GOT3 (cell line): Measurements from ENCODE around the gene N4BP2L2.

ENCODE experiments used
- DNase-seq: peaks from one replicate; lab custom pipeline; 2025; ENCODE audit warnings: mixed read lengths; lab: John Stamatoyannopoulos, UW

Gene N4BP2L2

DNA sequence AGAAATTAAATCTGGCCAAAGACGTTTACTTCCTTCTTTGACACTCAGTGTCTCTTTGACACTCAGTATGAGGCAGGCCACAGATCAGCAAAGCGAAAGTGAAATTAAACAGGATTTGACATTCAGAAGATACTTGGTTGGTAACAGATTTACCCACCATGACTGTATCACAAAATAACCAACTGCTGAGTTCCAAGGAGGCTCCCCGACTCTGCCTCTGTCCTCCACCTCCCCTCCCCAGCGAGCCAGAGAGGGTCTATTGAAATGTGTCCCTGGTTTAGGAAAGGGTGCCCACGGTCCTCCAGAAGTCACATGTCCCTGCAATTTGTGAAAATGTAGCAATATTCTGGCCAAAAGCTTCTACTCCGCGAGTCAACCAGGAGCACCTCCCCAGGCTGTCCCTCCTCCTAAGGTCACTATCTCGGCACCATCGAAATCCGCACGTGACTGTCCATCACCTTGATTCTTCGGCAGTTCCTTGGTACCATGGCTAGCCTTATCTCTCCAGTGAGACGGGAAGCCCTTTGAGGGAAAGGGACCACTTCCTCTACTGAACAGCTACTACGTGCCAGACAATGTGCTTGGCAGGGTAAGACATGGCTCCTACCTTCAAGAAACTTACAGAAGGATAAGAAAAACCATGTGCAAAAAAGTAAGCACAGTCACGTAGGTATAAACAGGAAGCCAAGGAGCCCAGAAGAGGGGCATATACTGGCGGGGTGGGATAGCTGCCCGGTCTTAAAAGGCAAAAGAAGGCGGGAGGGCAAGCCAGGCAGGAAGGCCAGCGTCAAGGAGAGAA is 112.2 kb downstream of the N4BP2L2 start:
- no peak for DNase-seq

DNA sequence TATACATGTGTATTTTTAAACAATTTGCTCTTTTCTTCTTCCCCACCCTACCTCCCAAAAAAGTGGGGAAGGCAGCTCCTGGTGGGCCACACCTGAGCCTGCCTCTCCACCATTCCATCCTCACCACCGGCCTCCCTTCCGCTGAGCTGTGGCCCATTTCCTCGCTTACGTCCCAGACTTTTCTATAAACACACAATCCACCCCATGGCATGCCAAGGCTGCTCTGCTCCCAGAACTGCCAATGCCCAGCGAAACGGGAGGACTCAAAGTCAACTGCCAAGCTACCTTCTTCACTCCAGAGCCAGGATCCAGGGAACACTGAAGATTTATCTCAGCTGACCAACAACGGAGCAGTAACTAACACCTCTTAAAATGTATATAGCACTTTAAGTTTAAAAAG is 113.4 kb downstream of the N4BP2L2 start:
- no peak for DNase-seq

DNA sequence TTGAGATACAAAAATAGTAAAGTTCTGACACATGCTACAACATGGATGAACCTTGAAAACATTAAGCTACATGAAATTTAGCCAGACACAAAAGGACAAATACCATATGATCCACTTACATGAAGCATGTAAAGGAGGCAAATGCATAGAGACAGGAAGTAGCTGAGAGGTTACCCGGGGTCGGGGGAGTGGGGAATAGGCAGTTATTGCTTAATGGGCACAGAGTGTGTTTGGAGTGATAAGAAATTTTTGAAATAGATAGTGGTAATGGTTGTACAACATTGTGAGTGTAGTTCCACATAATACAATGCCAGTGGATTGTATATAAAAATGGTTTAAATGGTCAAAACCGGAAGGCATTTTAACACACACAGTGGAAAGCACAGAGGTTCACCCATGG is 115.0 kb downstream of the N4BP2L2 start:
- DNase-seq = no peak

DNA sequence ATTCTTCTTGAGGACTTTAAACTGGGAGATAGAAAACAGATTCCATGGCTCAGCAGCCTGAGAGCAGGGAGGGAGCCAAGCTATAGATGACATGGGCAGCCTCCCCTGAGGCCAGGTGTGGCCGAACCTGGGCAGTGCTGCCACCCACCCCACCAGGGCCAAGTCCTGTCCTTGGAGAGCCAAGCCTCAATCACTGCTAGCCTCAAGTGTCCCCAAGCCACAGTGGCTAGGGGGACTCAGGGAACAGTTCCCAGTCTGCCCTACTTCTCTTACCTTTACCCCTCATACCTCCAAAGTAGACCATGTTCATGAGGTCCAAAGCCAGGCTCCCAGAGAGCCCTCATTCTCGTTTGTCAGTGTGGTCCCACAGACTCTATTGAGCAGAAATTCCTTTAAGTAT is 118.7 kb downstream of the N4BP2L2 start:
- DNase-seq = no peak

DNA sequence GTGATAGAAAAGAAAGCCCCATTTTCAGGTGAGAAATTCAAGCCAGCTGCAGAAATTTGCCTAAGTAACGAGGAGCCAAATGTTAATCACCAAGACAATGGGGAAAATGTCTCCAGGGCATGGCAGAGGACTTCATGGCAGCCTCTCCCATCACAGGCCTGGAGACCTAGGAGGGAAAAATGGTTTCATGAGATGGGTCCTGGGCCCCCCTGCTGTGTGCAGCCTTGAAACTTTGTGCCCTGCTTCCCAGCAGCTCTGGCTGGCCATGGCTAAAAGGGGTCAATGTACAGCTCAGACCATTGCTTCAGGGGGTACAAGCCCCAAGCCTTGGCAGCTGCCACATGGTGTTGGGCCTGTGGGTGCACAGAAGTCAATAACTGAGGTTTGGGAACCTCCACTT is 120.6 kb downstream of the N4BP2L2 start:
- no peak for DNase-seq

DNA sequence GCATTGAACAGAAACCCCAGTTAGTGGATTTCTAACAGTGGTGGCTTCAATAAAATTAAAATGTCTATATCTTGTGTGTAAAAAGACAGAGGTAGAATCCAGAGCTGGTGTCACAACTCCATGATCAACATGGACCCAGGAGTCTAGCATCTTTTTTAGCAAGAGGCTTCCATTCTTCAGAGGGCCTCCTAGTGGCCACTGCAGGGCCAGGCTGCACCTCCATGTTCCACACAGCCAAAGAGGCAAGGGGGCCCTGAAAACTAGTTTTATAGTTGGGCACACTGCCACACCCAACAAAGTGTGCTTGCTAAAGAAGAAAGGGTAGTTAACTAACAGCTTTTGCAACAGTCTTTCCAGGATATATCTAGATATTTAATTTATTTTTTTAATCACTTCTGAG is 123.6 kb downstream of the N4BP2L2 start:
- no peak for DNase-seq

DNA sequence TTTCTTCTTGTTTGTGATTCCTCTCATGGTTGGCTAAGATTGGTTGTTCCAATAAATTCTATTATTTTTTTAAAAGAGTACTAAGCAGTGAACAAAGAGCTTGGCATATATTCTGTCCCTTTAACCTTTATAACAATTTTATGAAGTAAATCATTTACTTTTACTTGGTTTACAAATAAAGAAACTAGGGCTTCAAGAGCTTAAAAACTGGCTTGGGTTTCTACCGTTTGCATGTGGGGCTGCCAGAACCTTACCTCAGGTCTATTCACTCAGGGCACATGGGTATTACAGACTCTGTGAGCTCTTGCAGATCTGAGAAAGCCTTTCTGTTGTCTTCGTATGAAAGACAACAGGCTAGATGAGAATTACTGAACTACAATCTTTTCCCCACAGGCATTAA is 124.0 kb downstream of the N4BP2L2 start:
- DNase-seq = no peak

DNA sequence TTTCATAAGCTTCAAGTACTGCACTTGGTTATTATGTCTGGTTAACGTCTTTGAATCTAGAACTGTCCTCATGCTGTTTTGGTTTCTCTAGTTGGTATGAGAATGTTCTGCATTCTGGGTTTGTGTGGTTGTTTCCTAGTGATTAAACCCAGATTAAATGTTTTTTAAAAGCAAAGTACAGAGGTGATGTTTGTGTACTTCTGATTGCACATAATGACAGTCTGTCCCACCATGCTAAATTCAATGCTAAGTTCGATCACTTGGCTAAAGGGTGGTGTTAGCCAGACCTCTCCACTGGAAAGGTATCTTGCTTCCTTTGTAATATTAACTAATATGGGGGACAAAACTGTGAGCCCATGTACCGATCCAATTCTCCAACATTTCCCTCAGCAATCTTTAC is 125.3 kb downstream of the N4BP2L2 start:
- no peak for DNase-seq

DNA sequence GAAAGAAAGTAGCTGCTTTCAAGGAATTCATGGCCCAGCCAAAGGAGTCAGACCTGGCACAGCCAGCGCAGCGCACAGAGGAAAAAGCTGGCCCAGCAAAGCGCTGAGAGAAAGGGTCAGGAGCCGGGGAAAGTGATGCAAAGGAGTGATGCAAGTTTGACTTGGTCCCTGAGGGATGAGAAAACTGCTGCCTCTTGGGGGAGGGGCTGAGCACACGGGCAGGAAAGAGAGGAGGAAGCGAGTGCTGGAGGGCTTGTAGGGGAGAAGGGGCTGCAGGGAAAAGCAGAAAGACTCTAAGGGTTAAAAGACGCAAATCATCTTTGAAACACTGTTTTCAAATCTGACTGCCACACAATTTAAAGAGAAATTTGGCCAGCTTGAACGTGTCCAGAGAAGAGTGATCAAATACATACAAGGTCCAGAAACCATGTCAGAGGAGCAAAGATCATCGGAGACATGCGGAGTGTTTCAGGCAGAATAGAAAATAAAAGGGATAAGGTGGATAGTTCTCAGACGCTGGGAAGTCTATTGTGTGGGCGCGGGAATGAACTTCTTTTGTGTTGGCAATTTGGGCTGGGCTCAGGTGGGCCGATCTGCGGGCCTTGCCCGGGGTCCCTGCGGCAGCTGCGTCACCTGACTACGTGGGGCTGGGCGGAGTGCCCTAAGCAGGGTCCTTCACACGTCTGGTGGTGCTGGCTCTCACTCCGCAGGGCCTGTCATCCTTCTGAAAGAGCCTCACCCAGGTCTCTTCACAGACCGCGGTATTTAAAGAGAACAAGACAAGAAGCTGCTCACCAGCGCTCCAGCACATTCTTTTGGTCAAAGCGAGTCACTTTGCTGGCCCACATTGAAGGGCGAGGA is 128.8 kb downstream of the N4BP2L2 start:
- no peak for DNase-seq

DNA sequence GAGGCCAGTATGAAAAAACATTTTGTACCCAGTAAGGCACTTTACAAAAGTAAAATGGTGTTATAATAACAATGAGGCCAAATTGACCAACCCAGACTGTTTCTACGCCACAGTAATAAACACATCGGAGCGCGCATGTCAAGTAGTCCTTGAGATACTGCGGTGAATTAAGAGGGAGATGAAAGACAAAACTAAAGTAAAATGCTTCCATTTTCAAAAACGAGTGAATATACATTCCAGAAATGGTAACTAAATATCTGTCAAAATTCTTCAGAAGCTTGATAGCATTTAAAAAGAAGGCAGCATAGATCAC is 129.6 kb downstream of the N4BP2L2 start:
- DNase-seq = no peak

DNA sequence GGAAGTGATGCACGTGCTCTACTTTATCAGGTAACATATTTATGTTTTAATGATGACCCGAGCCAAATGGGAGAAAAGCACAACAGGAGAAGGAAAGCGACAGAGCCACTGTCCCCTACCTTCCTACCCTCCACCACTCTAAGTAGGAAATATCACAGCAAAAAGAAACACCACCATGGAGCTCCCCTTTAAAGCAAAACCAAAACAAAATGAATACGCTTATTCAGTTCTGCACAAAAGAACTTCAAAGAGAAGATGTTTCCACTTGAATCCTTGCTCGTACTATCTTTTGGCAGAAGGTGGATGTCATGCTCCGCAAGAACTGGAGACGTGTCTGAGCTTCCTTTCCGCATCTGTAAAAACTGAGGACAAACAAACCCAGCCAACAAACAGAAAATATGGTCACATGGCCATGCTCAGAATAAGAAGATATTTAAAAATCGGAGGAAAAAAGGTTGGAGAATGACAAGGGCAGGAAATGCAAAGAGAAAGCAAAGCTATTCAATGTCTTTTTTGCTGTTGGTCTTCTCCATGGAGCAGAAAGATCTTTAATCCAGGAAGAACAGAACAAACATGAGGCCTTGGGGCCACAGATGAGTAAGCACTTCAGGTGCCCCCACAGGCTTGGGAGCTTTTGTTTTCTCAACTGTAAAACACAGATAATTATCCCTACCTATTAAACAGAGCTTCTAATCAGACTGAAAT is 130.1 kb downstream of the N4BP2L2 start:
- DNase-seq = no peak

DNA sequence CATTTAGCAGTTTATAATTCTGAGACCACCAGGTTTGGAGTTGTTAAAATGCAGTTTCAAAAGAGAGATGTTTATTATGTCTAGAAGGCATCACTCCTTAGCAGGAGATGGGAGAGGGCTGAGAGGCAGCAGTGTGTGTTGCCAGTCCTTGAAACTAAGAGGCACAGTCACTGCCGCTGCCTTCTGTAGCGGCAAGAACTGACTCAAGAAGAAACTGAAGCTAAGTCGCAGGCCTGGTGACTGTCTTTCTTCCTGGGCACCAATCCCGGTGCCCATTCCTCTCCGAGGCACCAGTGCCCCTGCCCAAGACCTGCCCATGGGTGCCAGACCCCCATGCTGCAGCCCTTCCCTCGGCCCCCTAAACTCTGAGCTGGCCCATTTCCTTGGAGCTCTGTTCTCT is 130.7 kb downstream of the N4BP2L2 start:
- no peak for DNase-seq

DNA sequence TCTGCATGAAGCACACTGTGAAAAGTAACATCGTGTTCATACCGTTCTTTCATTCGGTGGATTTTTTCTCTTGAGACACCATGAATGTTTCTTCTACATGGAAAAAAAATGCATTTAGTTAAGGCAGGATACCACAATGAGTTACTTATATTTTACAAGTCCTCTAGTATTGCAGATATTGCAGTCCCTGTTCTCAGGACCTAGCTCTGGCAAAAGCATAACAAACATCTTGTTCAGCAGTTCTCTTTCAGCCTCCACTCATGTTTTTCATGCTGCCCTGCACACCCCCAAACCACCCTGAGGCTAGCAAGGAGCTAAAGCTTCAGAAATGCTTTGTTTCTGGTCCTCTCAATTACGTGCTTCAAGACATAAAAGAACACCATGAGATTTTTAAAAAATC is 135.5 kb downstream of the N4BP2L2 start:
- DNase-seq = no peak

DNA sequence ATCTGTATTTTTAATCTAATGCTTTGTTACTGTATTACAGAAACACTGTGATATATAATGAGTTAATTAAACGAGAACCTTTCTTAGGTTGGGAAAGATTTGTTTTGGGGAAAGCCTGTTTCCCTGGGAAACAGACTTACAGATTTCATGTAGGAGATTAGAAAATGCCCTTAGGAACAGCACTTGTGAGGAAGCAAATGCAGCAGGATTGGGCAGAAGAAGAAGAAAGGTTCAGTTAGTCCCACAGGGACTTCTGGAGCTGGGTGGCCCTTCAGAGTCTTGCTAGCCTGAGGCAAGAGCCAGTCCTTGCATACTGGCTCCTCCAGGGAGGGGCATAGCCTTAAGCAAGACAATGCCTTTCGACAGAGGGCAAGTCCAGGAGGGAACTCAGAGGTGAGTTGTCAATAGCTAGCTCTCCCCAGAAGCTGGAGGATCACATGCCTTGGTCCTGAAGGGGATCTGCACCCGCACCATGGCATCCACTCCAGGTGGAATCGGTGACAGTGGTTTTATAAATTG is 147.4 kb downstream of the N4BP2L2 start:
- DNase-seq = no peak

DNA sequence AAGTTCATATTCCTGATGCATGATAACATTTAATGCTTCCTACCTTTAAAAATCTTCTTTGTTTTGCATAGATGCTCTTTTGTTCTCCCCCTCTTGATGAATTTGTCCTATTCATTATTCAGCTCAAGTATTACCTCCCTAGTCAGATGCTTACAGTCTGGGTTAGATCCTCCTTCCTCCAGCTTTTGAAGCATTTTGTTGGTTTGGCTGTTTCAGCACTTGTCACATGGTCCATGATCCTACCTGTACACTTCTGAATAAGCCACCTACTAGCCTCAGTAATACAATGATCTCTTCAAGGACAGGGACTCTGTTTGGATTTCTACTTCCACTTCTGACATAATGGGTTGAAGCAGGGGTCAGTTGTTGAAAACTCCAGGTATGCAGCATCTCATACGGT is 148.1 kb downstream of the N4BP2L2 start:
- no peak for DNase-seq

DNA sequence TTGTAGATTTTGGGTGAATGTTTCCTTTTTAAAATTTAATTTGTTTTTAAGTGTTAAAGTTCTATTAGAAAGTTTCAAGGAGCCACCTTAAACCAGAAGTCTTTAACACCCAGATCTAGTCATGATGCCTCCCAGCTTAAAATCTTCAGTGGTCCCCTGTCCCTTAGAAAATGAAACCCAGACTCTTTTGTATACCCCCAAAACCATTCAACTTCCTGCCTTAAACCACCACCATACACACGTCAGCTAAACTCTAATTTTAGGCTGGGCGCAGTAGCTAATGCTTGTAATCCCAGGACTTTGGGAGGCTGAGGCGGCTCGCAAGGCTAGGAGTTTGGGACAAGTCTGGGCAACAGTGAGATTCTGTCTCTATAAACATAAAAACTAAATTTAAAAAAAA is 148.5 kb downstream of the N4BP2L2 start:
- no peak for DNase-seq

DNA sequence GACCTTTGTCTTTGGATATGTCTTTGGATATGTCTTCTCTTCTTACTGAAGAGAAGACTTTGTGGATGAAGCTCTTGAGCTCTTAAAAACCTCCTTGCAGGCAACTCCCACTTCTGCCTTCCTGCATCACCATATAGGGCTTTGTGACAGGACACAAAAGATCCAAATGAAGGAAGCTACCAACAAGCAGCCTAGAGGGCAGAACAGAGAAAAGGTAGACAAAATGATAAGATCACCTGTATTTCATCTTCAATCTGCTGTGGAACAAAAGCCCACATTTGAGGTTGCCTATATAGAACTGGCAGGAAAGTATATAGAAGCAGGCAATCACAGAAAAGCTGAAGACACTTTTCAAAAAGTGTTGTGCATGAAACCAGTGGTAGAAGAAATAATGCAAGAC is 153.2 kb downstream of the N4BP2L2 start:
- no peak for DNase-seq

DNA sequence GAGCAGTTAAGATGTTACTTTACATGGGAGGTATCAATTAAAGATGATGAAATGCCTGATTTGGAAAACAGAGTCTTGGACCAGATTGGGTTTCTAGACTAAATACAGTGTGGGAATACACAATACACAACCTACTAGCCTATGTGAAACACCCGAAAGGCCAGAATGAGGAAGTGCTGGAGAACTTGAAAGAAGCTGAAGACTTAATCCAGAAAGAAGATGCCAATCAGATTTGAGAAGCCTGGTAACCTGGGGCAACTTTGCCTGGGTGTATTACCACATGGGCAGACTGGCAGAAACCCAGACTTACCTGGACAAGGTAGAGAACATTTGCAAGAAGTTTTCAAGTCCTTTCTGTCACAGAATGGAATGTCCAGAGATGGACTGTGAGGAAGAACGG is 153.9 kb downstream of the N4BP2L2 start:
- DNase-seq = no peak

DNA sequence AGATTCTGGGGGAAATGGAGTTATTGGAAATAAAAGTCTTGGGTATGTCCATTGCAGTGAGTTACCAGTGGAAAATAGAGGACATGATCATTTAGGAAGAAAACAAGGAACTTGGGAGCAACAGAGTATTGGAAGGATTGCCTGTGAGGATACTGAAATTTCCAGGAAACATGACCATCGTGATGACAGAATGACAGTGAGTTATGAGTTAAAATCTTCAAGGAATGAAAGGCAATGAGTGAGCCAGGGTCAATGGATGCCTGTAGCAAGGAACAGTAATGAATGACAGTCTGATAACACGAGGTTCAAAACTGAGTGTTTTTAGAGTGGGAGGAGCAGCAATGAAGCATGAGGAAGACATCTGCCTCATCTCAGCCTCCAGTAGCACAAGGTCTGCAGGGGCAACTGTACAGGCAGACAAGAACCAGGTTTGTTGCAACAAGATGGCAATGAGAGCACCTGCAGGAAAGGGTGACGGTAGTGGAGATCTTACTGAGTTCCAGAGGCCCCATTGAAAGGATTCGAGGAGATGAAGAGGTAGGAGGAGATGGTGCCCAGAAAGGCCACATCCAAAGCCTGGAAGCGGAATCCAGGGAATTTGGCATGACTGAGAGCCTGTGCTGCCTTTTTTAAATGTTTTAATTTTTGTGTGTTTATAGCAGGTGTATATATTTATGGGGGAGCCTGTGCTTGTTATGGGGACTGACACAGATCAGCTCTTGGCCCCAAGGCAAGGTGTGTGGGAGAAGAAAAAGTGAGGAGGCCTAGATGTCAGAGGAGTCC is 154.6 kb downstream of the N4BP2L2 start:
- no peak for DNase-seq
